HG03103 (cell line): Measurements from ENCODE around the gene MED17.

ENCODE experiments used
- ATAC-seq: cut with Tn5 transposase; IDR thresholded peaks from one replicate; pipeline ENCODE4 v1.9.1; 2021; ENCODE audit warnings: low read depth; ENCODE audit not compliant: unreplicated experiment

Gene MED17

GRCh38 chr11:93845181-93846092 lies 61.4 kb downstream of the MED17 start:
- ATAC-seq = no peak

- ATAC-seq = no peak
Observed at GRCh38 chr11:93846411-93846810, 62.3 kb downstream of the MED17 start.

- no peak for ATAC-seq
Observed at GRCh38 chr11:93849201-93849600, 65.1 kb downstream of the MED17 start.

GRCh38 chr11:93849751-93850593 lies 65.9 kb downstream of the MED17 start:
- no peak for ATAC-seq

- no peak for ATAC-seq
Observed at GRCh38 chr11:93850594-93851018, 66.5 kb downstream of the MED17 start, which contains the start of gene VSTM5. TSS of gene VSTM5 (minus strand) at chr11:93850618. CDS start at chr11:93850502, 116 bp downstream.

- ATAC-seq = no peak
Observed at GRCh38 chr11:93852242-93852641, 68.2 kb downstream of the MED17 start.

- no peak for ATAC-seq
Observed at GRCh38 chr11:93857413-93858120, 73.5 kb downstream of the MED17 start.

GRCh38 chr11:93858121-93858775 lies 74.2 kb downstream of the MED17 start:
- no peak for ATAC-seq

GRCh38 chr11:93861808-93862207 lies 77.7 kb downstream of the MED17 start:
- no peak for ATAC-seq
